ENCODE measurements around the gene ACOT13.
"Not testable (repeated sequence)": the region's sequence is repeated elsewhere in the genome, so short reads cannot be mapped to it uniquely, and the experiment has no call there.

GRCh38 chr6:24734710-24735109 is 67.8 kb downstream of the ACOT13 start:
- not testable (repeated sequence) for TF ChIP-seq CTCF (IDR thresholded peaks at IDR 0.05; ENCODE audit: low read depth, low read length); POLR2A (IDR thresholded peaks at IDR 0.05; ENCODE audit: extremely low read depth, insufficient read length)

Measured in NB4 (cell line).